Nephron (organoid): ENCODE measurements around the gene PNPLA7.
"Not testable (repeated sequence)": the region's sequence is repeated elsewhere in the genome, so short reads cannot be mapped to it uniquely, and the experiment has no call there.

Experiments
- H3K27ac Mint-ChIP-seq, 3 experiments: 2 replicates each; pipeline ENCODE4 v1.8.0; 2020; ENCODE audit warnings: mixed read lengths in 3 of 3, mild to moderate bottlenecking in 2 of 3, moderate library complexity in 1 of 3
- H3K27me3 Mint-ChIP-seq: 2 replicates; pipeline ENCODE4 v1.8.0; 2021; ENCODE audit warnings: low read depth, mild to moderate bottlenecking, moderate library complexity, mixed read lengths
- H3K36me3 Mint-ChIP-seq: 2 replicates; pipeline ENCODE4 v1.8.0; 2020; ENCODE audit warnings: low read depth, mixed read lengths
- H3K4me1 Mint-ChIP-seq: 2 replicates; pipeline ENCODE4 v1.8.0; 2020; ENCODE audit warnings: mixed read lengths
- H3K4me3 Mint-ChIP-seq, 3 experiments: 2 replicates each; pipeline ENCODE4 v1.8.0; 2020; ENCODE audit warnings: mild to moderate bottlenecking in 3 of 3, mixed read lengths in 3 of 3, moderate library complexity in 2 of 3
- H3K9me3 Mint-ChIP-seq: 2 replicates; pipeline ENCODE4 v1.8.0; 2020; ENCODE audit warnings: mixed read lengths
- CTCF ChIP-seq, 3 experiments: fragments of 200-600 bp; sonication (generic); IDR thresholded peaks; one replicate each; pipeline ENCODE4 v1.5.0; 2021; ENCODE audit warnings: antibody characterized with exemption in 3 of 3; ENCODE audit not compliant: unreplicated experiment in 3 of 3

Gene PNPLA7

GRCh38 chr9:137540536-137540935, 9.7 kb downstream of the PNPLA7 start:
- no peaks in the 10 kb centered on the region for H3K9me3 Mint-ChIP-seq
- H3K36me3 Mint-ChIP-seq: no peaks in the 10 kb centered on the region
- TF ChIP-seq CTCF (IDR thresholded peaks at IDR 0.05; ENCODE audit: unreplicated experiment in 3 of 3): no peak
- H3K27me3 Mint-ChIP-seq: peaks cover 3% of the 10 kb centered on the region
- no peaks in the 10 kb centered on the region for H3K4me1 Mint-ChIP-seq
- no peak overlapping the region for H3K27ac Mint-ChIP-seq
- H3K4me3 Mint-ChIP-seq: no peak overlapping the region

GRCh38 chr9:137538058-137538457, 12.1 kb downstream of the PNPLA7 start:
- Mint-ChIP-seq H3K27ac (no peak overlapping the region), H3K4me1 (peaks cover 7% of the 10 kb centered on the region), H3K4me3 (no peak overlapping the region), H3K36me3 (no peaks in the 10 kb centered on the region), H3K9me3 (no peaks in the 10 kb centered on the region), H3K27me3 (peaks cover 3% of the 10 kb centered on the region)
- no peak for TF ChIP-seq CTCF (IDR thresholded peaks at IDR 0.05; ENCODE audit: unreplicated experiment in 3 of 3)

- H3K4me3 Mint-ChIP-seq, H3K27ac Mint-ChIP-seq, H3K36me3 Mint-ChIP-seq, H3K4me1 Mint-ChIP-seq, H3K27me3 Mint-ChIP-seq, H3K9me3 Mint-ChIP-seq: not testable (repeated sequence)
These were observed 13.5 kb downstream of the PNPLA7 start for GRCh38 chr9:137536594-137537131.

GRCh38 chr9:137535120-137535428, 15.1 kb downstream of the PNPLA7 start:
- H3K4me1 Mint-ChIP-seq: peaks cover 19% of the 10 kb centered on the region
- no peaks in the 10 kb centered on the region for H3K9me3 Mint-ChIP-seq
- H3K27me3 Mint-ChIP-seq: no peaks in the 10 kb centered on the region
- H3K4me3 Mint-ChIP-seq: no peak overlapping the region
- peak overlapping the region; percentile 46 to 81 (median 53) for H3K27ac Mint-ChIP-seq
- TF ChIP-seq CTCF (IDR thresholded peaks at IDR 0.05; ENCODE audit: unreplicated experiment in 3 of 3): no peak
- H3K36me3 Mint-ChIP-seq: no peaks in the 10 kb centered on the region

GRCh38 chr9:137534256-137535119, 15.7 kb downstream of the PNPLA7 start:
- H3K4me1 Mint-ChIP-seq: peaks cover 19% of the 10 kb centered on the region
- no peak overlapping the region for H3K4me3 Mint-ChIP-seq
- peak; percentile 73 to 85 (median 80) for TF ChIP-seq CTCF (IDR thresholded peaks at IDR 0.05; ENCODE audit: unreplicated experiment in 3 of 3)
- H3K27ac Mint-ChIP-seq: peak overlapping the region; percentile 46 to 81 (median 53)
- no peaks in the 10 kb centered on the region for H3K9me3 Mint-ChIP-seq
- no peaks in the 10 kb centered on the region for H3K36me3 Mint-ChIP-seq
- no peaks in the 10 kb centered on the region for H3K27me3 Mint-ChIP-seq

- peaks cover 19% of the 10 kb centered on the region for H3K4me1 Mint-ChIP-seq
- H3K9me3 Mint-ChIP-seq, H3K36me3 Mint-ChIP-seq, H3K4me3 Mint-ChIP-seq, H3K27me3 Mint-ChIP-seq, H3K27ac Mint-ChIP-seq: not testable (repeated sequence)
These were observed 17.2 kb downstream of the PNPLA7 start for GRCh38 chr9:137532891-137533468.
